ENCODE data around the gene ESR2.

The ESR2 gene

GRCh38 chr14:64265222-64265621, 28.9 kb downstream of the ESR2 start:
- no peak for DNase-seq

GRCh38 chr14:64260418-64260817, 33.8 kb downstream of the ESR2 start:
- no peak for DNase-seq

- DNase-seq: no peak
These were observed 38.4 kb downstream of the ESR2 start for GRCh38 chr14:64255756-64256155.

- DNase-seq: no peak
These were observed 40.5 kb downstream of the ESR2 start for GRCh38 chr14:64253672-64254071.

GRCh38 chr14:64249363-64249762, 44.8 kb downstream of the ESR2 start:
- no peak for DNase-seq

- DNase-seq: no peak
These were observed 45.5 kb downstream of the ESR2 start for GRCh38 chr14:64248689-64249088.

- DNase-seq: no peak
These were observed 47.0 kb downstream of the ESR2 start for GRCh38 chr14:64247195-64247594.

- DNase-seq: no peak
These were observed 47.5 kb downstream of the ESR2 start for GRCh38 chr14:64246688-64247087.

- no peak for DNase-seq
These were observed 48.7 kb downstream of the ESR2 start for GRCh38 chr14:64245491-64245890.

- no peak for DNase-seq
These were observed 49.9 kb downstream of the ESR2 start for GRCh38 chr14:64244279-64244678.

- DNase-seq: no peak
These were observed 55.5 kb downstream of the ESR2 start for GRCh38 chr14:64238631-64239030.

GRCh38 chr14:64238049-64238448, 56.1 kb downstream of the ESR2 start:
- DNase-seq: no peak

GRCh38 chr14:64235652-64236640, 58.2 kb downstream of the ESR2 start:
- no peak for DNase-seq

GRCh38 chr14:64234877-64235651, 59.1 kb downstream of the ESR2 start:
- DNase-seq: no peak

- no peak for DNase-seq
These were observed 60.5 kb downstream of the ESR2 start for GRCh38 chr14:64233531-64234190.

- no peak for DNase-seq
These were observed 61.2 kb downstream of the ESR2 start for GRCh38 chr14:64232944-64233343.

- no peak for DNase-seq
These were observed 61.9 kb downstream of the ESR2 start for GRCh38 chr14:64232095-64232838.

GRCh38 chr14:64229489-64229888, 64.7 kb downstream of the ESR2 start:
- no peak for DNase-seq

- no peak for DNase-seq
These were observed 66.3 kb downstream of the ESR2 start for GRCh38 chr14:64227856-64228255.

GRCh38 chr14:64225151-64225757, 68.9 kb downstream of the ESR2 start:
- no peak for DNase-seq

GRCh38 chr14:64221391-64222003, 72.7 kb downstream of the ESR2 start:
- DNase-seq: no peak

GRCh38 chr14:64220466-64220865, 73.7 kb downstream of the ESR2 start:
- no peak for DNase-seq
